GM23338 (cell line): Measurements from ENCODE around the gene DUSP10. TPM values are rescaled to one million over a fixed set of nuclear protein-coding genes. Genes with fewer than 3 reads are reported as not detected.

Experiments
- ATAC-seq: fragments of 200-7000 bp; cut with Tn5 transposase; 3 replicates; pipeline ENCODE4 v1.9.1; 2020
- DNase-seq: peaks from one replicate; pipeline ENCODE4 v3.0.0-alpha.2; 2015; ENCODE audit warnings: low spot score
- H2AFZ ChIP-seq: fragments of 200-600 bp; sonication (generic); 2 replicates; pipeline ENCODE4 v1.8.0; 2016; ENCODE audit warnings: antibody characterized with exemption, mild to moderate bottlenecking, moderate library complexity
- H3F3A ChIP-seq: fragments of 200-600 bp; sonication (generic); replicated peaks from 2 replicates; pipeline ENCODE4 v1.8.0; 2017; ENCODE audit warnings: antibody characterized with exemption, mixed run types, low read depth
- H3K27ac ChIP-seq: fragments of 200-600 bp; sonication (generic); 2 replicates; pipeline ENCODE4 v1.6.1; 2016; ENCODE audit warnings: low read depth
- H3K27me3 ChIP-seq: fragments of 200-600 bp; sonication (generic); 2 replicates; pipeline ENCODE4 v1.8.0; 2016; ENCODE audit warnings: mild to moderate bottlenecking, mixed run types, moderate library complexity; ENCODE audit not compliant: insufficient read depth
- H3K36me3 ChIP-seq: fragments of 200-600 bp; sonication (generic); 2 replicates; pipeline ENCODE4 v1.8.0; 2016; ENCODE audit warnings: mild to moderate bottlenecking; ENCODE audit not compliant: insufficient read depth
- H3K4me1 ChIP-seq: fragments of 200-600 bp; sonication (generic); 2 replicates; pipeline ENCODE4 v1.8.0; 2016; ENCODE audit warnings: mild to moderate bottlenecking, moderate library complexity; ENCODE audit not compliant: insufficient read depth
- H3K4me2 ChIP-seq: fragments of 200-600 bp; sonication (generic); 2 replicates; pipeline ENCODE4 v1.7.1; 2017; ENCODE audit warnings: mixed run types
- H3K4me3 ChIP-seq: fragments of 200-600 bp; sonication (generic); 2 replicates; pipeline ENCODE4 v1.6.1; 2016; ENCODE audit warnings: mixed run types
- H3K79me2 ChIP-seq: fragments of 200-600 bp; sonication (generic); replicated peaks from 2 replicates; pipeline ENCODE4 v1.8.0; 2017; ENCODE audit warnings: mild to moderate bottlenecking; ENCODE audit not compliant: insufficient read depth
- H3K9me2 ChIP-seq: fragments of 200-600 bp; sonication (generic); 2 replicates; pipeline ENCODE4 v1.8.0; 2017; ENCODE audit not compliant: insufficient read depth
- H4K20me1 ChIP-seq: fragments of 200-600 bp; sonication (generic); replicated peaks from 2 replicates; pipeline ENCODE4 v1.8.0; 2017; ENCODE audit warnings: mild to moderate bottlenecking; ENCODE audit not compliant: insufficient read depth
- H3K27ac Mint-ChIP-seq: 2 replicates; pipeline ENCODE4 v1.8.0; 2020; ENCODE audit warnings: inconsistent platforms, mild to moderate bottlenecking, moderate library complexity, mixed read lengths
- H3K27me3 Mint-ChIP-seq: 3 replicates; pipeline ENCODE4 v1.8.0; 2022; ENCODE audit warnings: low read depth, mild to moderate bottlenecking, moderate library complexity, mixed read lengths, inconsistent platforms; ENCODE audit not compliant: insufficient read depth, poor library complexity
- H3K36me3 Mint-ChIP-seq: 3 replicates; pipeline ENCODE4 v1.8.0; 2021; ENCODE audit warnings: low read depth, mild to moderate bottlenecking, inconsistent platforms, moderate library complexity, mixed read lengths
- H3K4me1 Mint-ChIP-seq: 3 replicates; pipeline ENCODE4 v1.8.0; 2020; ENCODE audit warnings: mild to moderate bottlenecking, inconsistent platforms, mixed read lengths
- H3K4me3 Mint-ChIP-seq: 3 replicates; pipeline ENCODE4 v1.8.0; 2021; ENCODE audit warnings: moderate library complexity, mild to moderate bottlenecking, inconsistent platforms, mixed read lengths
- H3K9me3 Mint-ChIP-seq: 3 replicates; pipeline ENCODE4 v1.8.0; 2020; ENCODE audit warnings: moderate library complexity, mild to moderate bottlenecking, inconsistent platforms, mixed read lengths
- ETS1 ChIP-seq: IDR thresholded peaks from 2 replicates; pipeline ENCODE4 v1.6.1; 2016; ENCODE audit warnings: antibody characterized with exemption
- EZH2 ChIP-seq: fragments of 200-600 bp; sonication (generic); IDR thresholded peaks from one replicate; pipeline ENCODE4 v1.8.0; 2017; ENCODE audit warnings: antibody characterized with exemption, mild to moderate bottlenecking, low read depth; ENCODE audit not compliant: unreplicated experiment
- EZH2phosphoT487 ChIP-seq: fragments of 200-600 bp; sonication (generic); IDR thresholded peaks from one replicate; pipeline ENCODE4 v1.8.1; 2018; ENCODE audit warnings: antibody characterized with exemption; ENCODE audit not compliant: unreplicated experiment
- NANOG ChIP-seq: IDR thresholded peaks from 2 replicates; pipeline ENCODE4 v1.6.1; 2016; ENCODE audit warnings: antibody characterized with exemption, borderline replicate concordance
- ZNF114 ChIP-seq: fragments of 250-450 bp; sonication (Bioruptor Pico); IDR thresholded peaks from 2 replicates; pipeline ENCODE4 v1.5.0; 2020; ENCODE audit warnings: mild to moderate bottlenecking, moderate library complexity
- ZNF462 ChIP-seq: fragments of 250-450 bp; sonication (Bioruptor Pico); IDR thresholded peaks from 2 replicates; pipeline ENCODE4 v1.5.0; 2020; ENCODE audit warnings: mild to moderate bottlenecking, moderate library complexity
- polyA plus RNA-seq: library from polyadenylated mRNA; unstranded; fragments of >200 nt; fragmentation: Nextera tagmentation; extraction: Ambion mirVana; gene quantifications from 2 replicates; pipeline ENCODE4 v1.2.1, GENCODE V29; 2016
- total RNA-seq: library from RNA; depleted of rRNA; stranded (reverse); fragments of >200 nt; shearing (Covaris generic); gene quantifications from 2 replicates; pipeline ENCODE4 v1.2.3, GENCODE V29; 2014

The DUSP10 gene
- total and polyA plus RNA-seq, 2 experiments from 2014 or later = 1.5 to 1.6 TPM

GRCh38 chr1:221701570-221702186 is 40.2 kb downstream of the DUSP10 start:
- Histone ChIP-seq H3K79me2 (no peaks in the 10 kb centered on the region), H2AFZ (no peak overlapping the region), H3K4me1 (no peaks in the 10 kb centered on the region), H3K4me3 (no peak overlapping the region), H3K9me2 (no peaks in the 10 kb centered on the region), H3K27ac (no peak overlapping the region), H4K20me1 (no peaks in the 10 kb centered on the region), H3K27me3 (no peaks in the 10 kb centered on the region), H3F3A (no peaks in the 10 kb centered on the region), H3K36me3 (no peaks in the 10 kb centered on the region), H3K4me2 (no peak overlapping the region)
- Mint-ChIP-seq H3K36me3 (no peaks in the 10 kb centered on the region), H3K4me3 (no peak overlapping the region), H3K9me3 (no peaks in the 10 kb centered on the region), H3K4me1 (no peaks in the 10 kb centered on the region), H3K27ac (no peak overlapping the region), H3K27me3 (peaks cover 4% of the 10 kb centered on the region)
- DNase-seq = no peak
- no peak for ATAC-seq
- TF ChIP-seq EZH2 (no peak), EZH2phosphoT487 (no peak)

GRCh38 chr1:221700948-221701347 is 40.9 kb downstream of the DUSP10 start:
- ATAC-seq (no peak), DNase-seq (no peak)
- Histone ChIP-seq H4K20me1 (no peaks in the 10 kb centered on the region), H3K4me3 (no peak overlapping the region), H3F3A (no peaks in the 10 kb centered on the region), H3K27ac (no peak overlapping the region), H2AFZ (no peak overlapping the region), H3K4me1 (no peaks in the 10 kb centered on the region), H3K79me2 (no peaks in the 10 kb centered on the region), H3K9me2 (no peaks in the 10 kb centered on the region), H3K4me2 (no peak overlapping the region), H3K27me3 (no peaks in the 10 kb centered on the region), H3K36me3 (no peaks in the 10 kb centered on the region)
- TF ChIP-seq ETS1 (no peak), ZNF462 (CRISPR knock-in tag) (no peak), EZH2 (no peak), ZNF114 (CRISPR knock-in tag) (no peak), EZH2phosphoT487 (no peak), NANOG (no peak)
- Mint-ChIP-seq H3K27ac (no peak overlapping the region), H3K9me3 (no peaks in the 10 kb centered on the region), H3K27me3 (peaks cover 4% of the 10 kb centered on the region), H3K4me1 (no peaks in the 10 kb centered on the region), H3K36me3 (no peaks in the 10 kb centered on the region), H3K4me3 (no peak overlapping the region)
